GM23248 (cell line): Measurements from ENCODE around the gene KDM4B. TPM values are rescaled to one million over a fixed set of nuclear protein-coding genes. Genes with fewer than 3 reads are reported as not detected.

Experiments
- DNase-seq: peaks from one replicate; pipeline ENCODE4 v3.0.0-alpha.2; 2015
- H2AFZ ChIP-seq: fragments of 200-600 bp; sonication (generic); 2 replicates; pipeline ENCODE4 v1.6.1; 2016; ENCODE audit warnings: antibody characterized with exemption
- H3F3A ChIP-seq: fragments of 200-600 bp; sonication (generic); 2 replicates; pipeline ENCODE4 v1.6.1; 2016; ENCODE audit warnings: mild to moderate bottlenecking, antibody characterized with exemption, mixed run types; ENCODE audit not compliant: insufficient read depth
- H3K27ac ChIP-seq: fragments of 200-600 bp; sonication (generic); 2 replicates; pipeline ENCODE4 v1.5.1; 2016; ENCODE audit warnings: mild to moderate bottlenecking
- H3K27me3 ChIP-seq: fragments of 200-600 bp; sonication (generic); replicated peaks from 2 replicates; pipeline ENCODE4 v1.6.1; 2016; ENCODE audit warnings: mild to moderate bottlenecking; ENCODE audit not compliant: insufficient read depth
- H3K36me3 ChIP-seq: fragments of 200-600 bp; sonication (generic); 2 replicates; pipeline ENCODE4 v1.6.1; 2016; ENCODE audit warnings: low read depth, mild to moderate bottlenecking
- H3K4me1 ChIP-seq: fragments of 200-600 bp; sonication (generic); 2 replicates; pipeline ENCODE4 v1.6.1; 2016; ENCODE audit warnings: mild to moderate bottlenecking; ENCODE audit not compliant: insufficient read depth
- H3K4me2 ChIP-seq: fragments of 200-600 bp; sonication (generic); one replicate; pipeline ENCODE4 v1.6.1; 2016; ENCODE audit warnings: mild to moderate bottlenecking; ENCODE audit not compliant: unreplicated experiment
- H3K4me3 ChIP-seq: fragments of 200-600 bp; sonication (generic); 2 replicates; pipeline ENCODE4 v1.5.1; 2016; ENCODE audit warnings: mild to moderate bottlenecking
- H3K79me2 ChIP-seq: fragments of 200-600 bp; sonication (generic); 2 replicates; pipeline ENCODE4 v1.6.1; 2016; ENCODE audit warnings: mild to moderate bottlenecking; ENCODE audit not compliant: insufficient read depth
- H3K9ac ChIP-seq: fragments of 200-600 bp; sonication (generic); 2 replicates; pipeline ENCODE4 v1.6.1; 2016; ENCODE audit warnings: mild to moderate bottlenecking
- H3K9me2 ChIP-seq: fragments of 200-600 bp; sonication (generic); 2 replicates; pipeline ENCODE4 v1.6.1; 2016; ENCODE audit warnings: mixed run types, mild to moderate bottlenecking, moderate library complexity; ENCODE audit not compliant: insufficient read depth
- H3K9me3 ChIP-seq: fragments of 200-600 bp; sonication (generic); one replicate; pipeline ENCODE4 v1.6.1; 2017; ENCODE audit warnings: low read depth
- H4K20me1 ChIP-seq: fragments of 200-600 bp; sonication (generic); 2 replicates; pipeline ENCODE4 v1.6.0; 2016; ENCODE audit not compliant: insufficient read depth
- EZH2 ChIP-seq: fragments of 200-600 bp; sonication (generic); IDR thresholded peaks from 2 replicates; pipeline ENCODE4 v1.6.1; 2018; ENCODE audit warnings: antibody characterized with exemption, mild to moderate bottlenecking; ENCODE audit not compliant: insufficient read depth, poor library complexity, severe bottlenecking
- EZH2phosphoT487 ChIP-seq: fragments of 200-600 bp; sonication (generic); IDR thresholded peaks from 2 replicates; pipeline ENCODE4 v1.6.1; 2018; ENCODE audit warnings: antibody characterized with exemption, moderate library complexity, mild to moderate bottlenecking, low read depth; ENCODE audit not compliant: insufficient read depth
- whole genome bisulfite sequencing, 2 experiments: methylation state at CpG; one replicate each; pipeline ENCODE4 v1.1.6; 2015 to 2017; ENCODE audit warnings: low lambda C conversion rate in 2 of 2, low coverage in 1 of 2; ENCODE audit errors: missing lambda C conversion rate in 2 of 2; 5-methylcytosine and 5-hydroxymethylcytosine counted together
- in situ Hi-C: fragments of 300-500 bp; cut with MboI; formaldehyde crosslinking; loops from 2 replicates; pipeline ENCODE4 v1.15.0; 2020
- microRNA-seq: library from miRNA; unstranded; fragments of <30 nt; microRNA quantifications from one replicate; pipeline ENCODE4, GENCODE V29; 2016; ENCODE audit warnings: borderline number of aligned reads
- polyA plus RNA-seq: library from polyadenylated mRNA; unstranded; fragments of >200 nt; fragmentation: Nextera tagmentation; extraction: Ambion mirVana; gene quantifications from 2 replicates; pipeline ENCODE4 v1.2.1, GENCODE V29; 2016
- small RNA-seq: library from RNA; depleted of rRNA; stranded (forward); fragments of <200 nt; gene quantifications from one replicate; pipeline ENCODE3, GENCODE V24; 2014; ENCODE audit warnings: low read depth, low replicate concordance
- total RNA-seq: library from RNA; depleted of rRNA; stranded (reverse); fragments of >200 nt; shearing (Covaris generic); gene quantifications from 2 replicates; pipeline ENCODE4 v1.2.3, GENCODE V29; 2014; rRNA removed

The KDM4B gene
- total and polyA plus RNA-seq, 2 experiments from 2014 or later: 14.8 to 28.7 TPM

- no peaks in the 10 kb centered on the region for H3K4me1 ChIP-seq
- H3K36me3 ChIP-seq: no peaks in the 10 kb centered on the region
- H3F3A ChIP-seq: no peaks in the 10 kb centered on the region
- peaks cover 4% of the 10 kb centered on the region for H3K9me3 ChIP-seq
- H3K79me2 ChIP-seq: no peaks in the 10 kb centered on the region
- no peaks in the 10 kb centered on the region for H4K20me1 ChIP-seq
- TF ChIP-seq EZH2: no peak
- TF ChIP-seq EZH2phosphoT487: no peak
- no peak overlapping the region for H3K4me3 ChIP-seq
- H3K27me3 ChIP-seq: no peaks in the 10 kb centered on the region
- peak; percentile 52 for DNase-seq
- 68 to 73% methylated on average over 4 of the region's 4 CpGs for WGBS, 2 experiments
- no peak overlapping the region for H3K27ac ChIP-seq
- no peak overlapping the region for H3K9ac ChIP-seq
- no peak overlapping the region for H3K4me2 ChIP-seq
- in situ Hi-C loops: no loop called here
- no peak overlapping the region for H2AFZ ChIP-seq
- no peaks in the 10 kb centered on the region for H3K9me2 ChIP-seq
Measured at GRCh38 chr19:5200844-5201243, 231.9 kb downstream of the KDM4B start.

- 84 to 88% methylated on average over 4 of the region's 4 CpGs for WGBS, 2 experiments
Measured at GRCh38 chr19:5202553-5202952, 233.6 kb downstream of the KDM4B start.

More at GRCh38 chr19:5202553-5202952, 233.6 kb downstream of the KDM4B start:
- Histone ChIP-seq H3K27ac (no peak overlapping the region), H3K9ac (no peak overlapping the region), H3F3A (no peaks in the 10 kb centered on the region), H3K27me3 (no peaks in the 10 kb centered on the region), H4K20me1 (no peaks in the 10 kb centered on the region), H3K9me3 (peaks cover 4% of the 10 kb centered on the region), H3K4me1 (no peaks in the 10 kb centered on the region), H3K4me3 (no peak overlapping the region), H3K36me3 (no peaks in the 10 kb centered on the region), H3K9me2 (no peaks in the 10 kb centered on the region), H2AFZ (no peak overlapping the region), H3K4me2 (no peak overlapping the region), H3K79me2 (no peaks in the 10 kb centered on the region)
- in situ Hi-C loops: no loop called here
- no peak for TF ChIP-seq EZH2
- no peak for TF ChIP-seq EZH2phosphoT487
- DNase-seq: peak; percentile 30

Small RNA genes within 50 kb of the gene (microRNA-seq; reads per million reads assigned to microRNA genes)
- not detected for gene MIR4747

Small RNA genes within 50 kb of the gene (small RNA-seq; reads per million reads assigned to genes)
- not detected for gene MIR4747

Other genes starting within 250 kb of the KDM4B start
- gene DPP9, start 245.3 kb upstream of the KDM4B start, total RNA-seq: 50.3 and 82.2 TPM in 2 replicates
- gene DPP9, start 245.3 kb upstream of the KDM4B start, polyA plus RNA-seq: 33.0 and 37.0 TPM in 2 replicates
- gene FEM1A, start 177.4 kb upstream of the KDM4B start, total RNA-seq: 11.0 and 11.1 TPM in 2 replicates
- gene FEM1A, start 177.4 kb upstream of the KDM4B start, polyA plus RNA-seq: 1.1 and 1.3 TPM in 2 replicates
- gene TICAM1, start 137.4 kb upstream of the KDM4B start, total RNA-seq: 2.0 and 4.2 TPM in 2 replicates
- 19.9 TPM in 2 replicates for gene TICAM1, start 137.4 kb upstream of the KDM4B start, polyA plus RNA-seq
- 306 and 372 TPM in 2 replicates for gene PLIN3, start 101.4 kb upstream of the KDM4B start, total RNA-seq
- 398 and 415 TPM in 2 replicates for gene PLIN3, start 101.4 kb upstream of the KDM4B start, polyA plus RNA-seq
- not detected in 2 replicates for gene ARRDC5, start 66.2 kb upstream of the KDM4B start, total RNA-seq
- not detected in 2 replicates for gene ARRDC5, start 66.2 kb upstream of the KDM4B start, polyA plus RNA-seq
- 29.3 and 29.4 TPM in 2 replicates for gene UHRF1, start 59.6 kb upstream of the KDM4B start, total RNA-seq
- 26.9 and 28.6 TPM in 2 replicates for gene UHRF1, start 59.6 kb upstream of the KDM4B start, polyA plus RNA-seq